Epithelial cell of esophagus (primary cell): ENCODE measurements around the gene PILRA.
"Not testable (repeated sequence)": the region's sequence is repeated elsewhere in the genome, so short reads cannot be mapped to it uniquely, and the experiment has no call there.

Source experiments
- DNase-seq: peaks from one replicate; pipeline ENCODE4 v3.0.0; 2010; ENCODE audit warnings: low read depth
- H3K4me3 ChIP-seq: 2 replicates; pipeline ENCODE4 v1.5.1; 2011; ENCODE audit warnings: mild to moderate bottlenecking, low read length, control low read depth
- CTCF ChIP-seq: IDR thresholded peaks from 2 replicates; pipeline ENCODE4 v1.5.1; 2011; ENCODE audit warnings: low read depth, mild to moderate bottlenecking, low read length, control low read depth, inconsistent platforms; ENCODE audit not compliant: insufficient read depth; ENCODE audit errors: missing control alignments

The PILRA gene

DNA sequence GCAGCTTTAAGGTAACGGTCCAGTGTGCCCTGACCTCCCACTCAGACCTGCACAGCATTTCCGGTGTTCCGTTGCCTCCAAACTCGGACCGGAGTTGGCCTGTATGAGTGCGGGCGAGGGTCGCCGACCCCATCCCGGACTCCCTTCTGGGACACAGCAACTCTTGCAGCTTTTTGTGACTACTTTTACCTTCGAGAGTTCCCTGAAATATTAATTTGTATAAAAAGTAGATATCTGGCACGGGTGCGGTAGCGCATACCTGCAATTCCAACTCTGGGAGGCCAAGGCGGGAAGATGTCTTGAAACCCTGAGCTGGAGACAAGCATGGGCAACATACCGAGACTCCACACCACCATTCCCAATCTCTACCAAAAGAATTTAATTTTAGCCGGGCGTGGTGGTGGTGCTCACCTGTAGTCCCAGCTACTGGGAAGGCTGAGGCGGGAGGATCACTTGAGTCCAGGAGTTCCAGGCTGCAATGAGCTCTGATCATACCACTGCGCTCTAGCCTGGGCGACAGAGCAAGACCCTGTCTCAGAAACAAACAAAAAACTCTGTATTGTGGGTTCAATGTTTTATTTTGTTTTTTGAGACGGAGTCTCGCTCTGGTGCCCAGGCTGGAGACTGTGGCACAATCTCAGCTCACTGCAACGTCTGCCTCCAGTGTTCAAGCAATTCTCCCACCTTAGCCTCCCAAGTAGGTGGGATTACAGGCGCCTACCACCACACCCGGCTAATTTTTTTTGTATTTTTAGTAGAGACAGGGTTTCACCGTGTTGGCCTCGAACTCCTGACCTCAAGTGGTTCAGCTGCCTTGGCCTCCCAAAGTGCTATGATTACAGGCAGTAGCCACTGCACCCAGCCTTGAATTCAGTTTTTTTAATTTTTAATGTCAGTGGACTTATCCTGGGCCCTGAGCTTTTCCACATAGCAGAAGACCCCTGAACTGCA, 64.1 kb downstream of the PILRA start:
- H3K4me3 ChIP-seq: no peak overlapping the region
- no peak for DNase-seq
- no peak for TF ChIP-seq CTCF

DNA sequence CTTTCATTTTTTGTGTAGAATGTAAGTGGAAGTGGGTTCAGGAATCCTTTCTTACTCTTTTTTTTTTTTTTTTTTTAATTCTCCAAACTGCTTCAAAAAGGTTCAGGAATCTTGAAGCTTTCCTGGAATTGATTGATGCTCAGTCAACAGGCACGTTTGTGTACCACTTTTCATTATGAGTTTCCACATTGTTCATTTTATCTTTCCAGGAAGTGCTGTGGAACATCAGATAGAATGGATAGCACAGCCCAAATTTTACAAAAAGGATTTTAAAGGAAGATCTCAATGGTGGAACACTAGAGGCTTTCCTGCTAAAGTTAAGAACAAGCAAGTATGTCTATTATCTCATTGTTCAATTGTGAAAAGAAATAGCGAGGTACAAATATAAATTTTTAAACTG, 64.9 kb downstream of the PILRA start:
- DNase-seq: no peak
- H3K4me3 ChIP-seq: no peak overlapping the region
- no peak for TF ChIP-seq CTCF

DNA sequence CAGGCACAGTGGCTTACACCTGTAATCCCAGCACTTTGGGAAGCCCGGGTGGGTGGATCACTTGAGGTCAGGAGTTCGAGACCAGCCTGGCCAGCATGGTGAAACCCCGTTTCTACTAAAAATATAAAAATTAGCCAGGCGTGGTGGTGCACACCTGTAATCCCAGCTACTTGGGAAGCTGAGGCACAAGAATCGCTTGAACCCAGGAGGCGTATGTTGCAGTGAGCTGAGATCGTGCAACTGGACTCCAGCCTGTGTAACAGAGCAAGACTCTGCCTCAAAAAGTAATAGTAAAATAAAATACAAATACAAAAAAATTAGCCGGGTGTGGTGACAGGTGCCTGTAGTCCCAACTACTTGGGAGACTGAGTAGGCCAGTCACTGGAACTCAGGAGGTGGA, 65.4 kb downstream of the PILRA start:
- DNase-seq, H3K4me3 ChIP-seq: not testable (repeated sequence)

GRCh38 chr7:100439244-100439643, 66.0 kb downstream of the PILRA start:
- not testable (repeated sequence) for H3K4me3 ChIP-seq, DNase-seq

DNA sequence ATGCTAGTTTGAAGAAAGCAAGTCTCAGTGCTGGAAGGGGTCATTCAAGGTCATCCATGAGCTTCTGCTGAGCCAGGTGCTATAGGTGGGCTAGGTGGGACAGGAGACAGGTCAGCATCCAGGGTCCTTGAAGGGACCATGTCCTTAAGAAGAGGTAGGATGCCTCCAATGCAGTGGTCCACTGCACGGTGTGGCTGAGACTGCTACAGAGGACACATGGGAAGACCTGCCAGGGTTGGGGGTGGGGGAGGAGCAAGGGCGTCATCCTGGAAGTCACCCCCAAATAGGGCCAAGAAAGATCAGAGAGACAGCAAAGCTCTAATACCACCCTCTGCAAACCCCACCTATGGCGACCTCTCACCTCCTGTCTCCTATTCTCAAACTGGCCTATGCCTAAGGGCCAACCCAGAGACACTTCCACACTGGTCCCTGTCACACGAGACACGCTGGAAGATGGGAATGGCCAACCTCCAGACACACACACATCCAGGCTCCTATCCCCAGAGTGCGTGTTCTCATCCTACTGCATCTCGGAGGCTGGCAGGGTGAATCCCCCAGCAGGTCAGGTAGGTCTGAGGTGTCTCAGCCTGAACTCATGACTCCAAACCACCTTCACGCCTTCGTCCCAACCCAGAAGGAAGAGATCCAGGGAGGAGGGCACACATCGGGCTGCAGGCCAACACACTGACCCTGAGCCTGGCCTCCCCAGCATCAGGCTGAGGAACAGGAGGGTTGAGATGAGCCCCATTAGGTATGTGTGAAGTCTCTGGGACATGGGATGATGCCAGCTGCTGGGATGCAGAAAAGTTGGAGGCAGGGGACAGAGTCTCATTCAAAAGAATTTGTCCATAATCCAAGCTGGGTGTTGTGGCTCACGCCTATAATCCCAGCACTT, 68.6 kb downstream of the PILRA start:
- DNase-seq: no peak
- H3K4me3 ChIP-seq: no peak overlapping the region
- TF ChIP-seq CTCF: no peak

DNA sequence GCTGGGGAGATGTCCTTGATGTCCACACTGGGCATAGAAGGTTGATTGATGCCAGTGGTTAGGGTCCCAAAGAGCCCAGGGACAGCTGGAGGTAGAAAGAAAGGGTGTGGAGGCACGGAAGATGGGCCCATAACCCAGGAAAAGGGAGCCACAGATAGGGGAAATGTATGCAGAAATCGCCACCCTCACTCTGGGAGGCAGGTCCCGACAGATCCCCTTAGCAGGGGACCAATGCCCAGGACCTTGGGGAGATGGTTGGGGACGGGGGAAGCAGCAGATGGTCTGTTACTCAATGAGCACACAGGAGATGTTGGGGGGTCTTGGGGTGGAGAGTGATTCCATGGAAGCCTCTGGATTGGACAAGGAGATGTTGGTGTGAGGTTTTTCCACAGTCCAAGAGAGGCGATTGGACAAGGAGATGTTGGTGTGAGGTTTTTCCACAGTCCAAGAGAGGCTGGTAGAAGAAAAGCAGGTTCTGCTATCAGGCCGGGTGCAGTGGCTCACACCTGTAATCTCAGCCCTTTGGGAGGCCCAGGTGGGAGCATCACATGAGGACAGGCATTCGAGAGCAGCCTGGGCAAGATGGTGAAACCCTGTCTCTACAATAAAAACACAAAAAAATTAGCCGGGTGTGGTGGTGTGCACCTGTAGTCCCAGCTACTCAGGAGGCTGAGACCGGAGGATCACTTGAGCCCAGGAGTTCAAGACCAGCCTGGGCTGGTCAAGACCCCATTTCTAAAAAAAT, 70.0 kb downstream of the PILRA start:
- H3K4me3 ChIP-seq: no peak overlapping the region
- TF ChIP-seq CTCF: no peak

GRCh38 chr7:100444311-100445278, 71.3 kb downstream of the PILRA start:
- no peak for TF ChIP-seq CTCF
- no peak overlapping the region for H3K4me3 ChIP-seq
- no peak for DNase-seq

More for the DNA sequence above, 70.0 kb downstream of the PILRA start:
- DNase-seq: no peak
